Neural crest cell (in vitro differentiated cells): ENCODE data around the gene PRSS1. TPM values are rescaled to one million over a fixed set of nuclear protein-coding genes. Genes with fewer than 3 reads are reported as not detected.

Source experiments
- DNase-seq: peaks from one replicate; pipeline ENCODE4 v3.0.0; 2021; ENCODE audit warnings: low read depth, mixed read lengths, low spot score
- H3K27ac Mint-ChIP-seq: one replicate; pipeline ENCODE4 v1.8.0; 2021; ENCODE audit warnings: mild to moderate bottlenecking, mixed read lengths; ENCODE audit not compliant: unreplicated experiment
- H3K27me3 Mint-ChIP-seq: 2 replicates; pipeline ENCODE4 v1.8.0; 2021; ENCODE audit warnings: low read depth, mild to moderate bottlenecking, mixed read lengths
- H3K36me3 Mint-ChIP-seq: 2 replicates; pipeline ENCODE4 v1.8.0; 2021; ENCODE audit warnings: low read depth, mild to moderate bottlenecking, mixed read lengths
- H3K4me1 Mint-ChIP-seq: 2 replicates; pipeline ENCODE4 v1.8.0; 2021; ENCODE audit warnings: mixed read lengths
- H3K4me3 Mint-ChIP-seq: one replicate; pipeline ENCODE4 v1.8.0; 2021; ENCODE audit warnings: mild to moderate bottlenecking, mixed read lengths
- H3K9me3 Mint-ChIP-seq: 2 replicates; pipeline ENCODE4 v1.8.0; 2021; ENCODE audit warnings: mixed read lengths
- CTCF ChIP-seq: fragments of 200-600 bp; sonication (generic); conservative IDR thresholded peaks from 2 replicates; pipeline ENCODE4 v1.5.0; 2021; ENCODE audit warnings: antibody characterized with exemption, mild to moderate bottlenecking
- total RNA-seq: library from RNA; stranded (reverse); gene quantifications from 2 replicates; pipeline ENCODE4 v1.2.1, GENCODE V29; 2021

PRSS1 gene
- total RNA-seq, 1 donor from 2014 or later, result not detected

GRCh38 chr7:142791502-142791901 is 42.2 kb downstream of the PRSS1 start:
- no peak for TF ChIP-seq CTCF
- Mint-ChIP-seq H3K36me3 (no peaks in the 10 kb centered on the region), H3K9me3 (no peaks in the 10 kb centered on the region), H3K4me1 (no peaks in the 10 kb centered on the region), H3K27ac (no peak overlapping the region), H3K27me3 (peaks cover 69% of the 10 kb centered on the region), H3K4me3 (no peak overlapping the region)
- no peak for DNase-seq

GRCh38 chr7:142792129-142792528 is 42.9 kb downstream of the PRSS1 start:
- H3K4me3 Mint-ChIP-seq, result no peak overlapping the region
- no peaks in the 10 kb centered on the region for H3K4me1 Mint-ChIP-seq
- peaks cover 75% of the 10 kb centered on the region for H3K27me3 Mint-ChIP-seq
- no peak for TF ChIP-seq CTCF
- H3K9me3 Mint-ChIP-seq, result no peaks in the 10 kb centered on the region
- H3K36me3 Mint-ChIP-seq, result no peaks in the 10 kb centered on the region
- H3K27ac Mint-ChIP-seq, result no peak overlapping the region
- no peak for DNase-seq

DNA sequence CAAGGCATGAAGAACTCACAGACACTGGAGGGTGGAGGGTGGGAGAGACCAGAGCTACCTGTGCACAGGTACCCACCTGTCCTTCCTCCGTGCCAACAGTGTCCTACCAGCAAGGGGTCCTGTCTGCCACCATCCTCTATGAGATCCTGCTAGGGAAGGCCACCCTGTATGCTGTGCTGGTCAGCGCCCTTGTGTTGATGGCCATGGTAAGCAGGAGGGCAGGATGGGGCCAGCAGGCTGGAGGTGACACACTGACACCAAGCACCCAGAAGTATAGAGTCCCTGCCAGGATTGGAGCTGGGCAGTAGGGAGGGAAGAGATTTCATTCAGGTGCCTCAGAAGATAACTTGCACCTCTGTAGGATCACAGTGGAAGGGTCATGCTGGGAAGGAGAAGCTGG is 43.3 kb downstream of the PRSS1 start:
- Mint-ChIP-seq H3K4me3 (no peak overlapping the region), H3K4me1 (peaks cover 2% of the 10 kb centered on the region), H3K27ac (no peak overlapping the region), H3K27me3 (peaks cover 80% of the 10 kb centered on the region), H3K9me3 (no peaks in the 10 kb centered on the region), H3K36me3 (no peaks in the 10 kb centered on the region)
- DNase-seq, result no peak
- TF ChIP-seq CTCF, result no peak

- Mint-ChIP-seq H3K9me3 (no peaks in the 10 kb centered on the region), H3K27ac (no peak overlapping the region), H3K4me3 (no peak overlapping the region), H3K4me1 (peaks cover 8% of the 10 kb centered on the region), H3K27me3 (peaks cover 82% of the 10 kb centered on the region), H3K36me3 (no peaks in the 10 kb centered on the region)
- no peak for DNase-seq
- no peak for TF ChIP-seq CTCF
Measured at GRCh38 chr7:142793156-142793555, 43.9 kb downstream of the PRSS1 start.

DNA sequence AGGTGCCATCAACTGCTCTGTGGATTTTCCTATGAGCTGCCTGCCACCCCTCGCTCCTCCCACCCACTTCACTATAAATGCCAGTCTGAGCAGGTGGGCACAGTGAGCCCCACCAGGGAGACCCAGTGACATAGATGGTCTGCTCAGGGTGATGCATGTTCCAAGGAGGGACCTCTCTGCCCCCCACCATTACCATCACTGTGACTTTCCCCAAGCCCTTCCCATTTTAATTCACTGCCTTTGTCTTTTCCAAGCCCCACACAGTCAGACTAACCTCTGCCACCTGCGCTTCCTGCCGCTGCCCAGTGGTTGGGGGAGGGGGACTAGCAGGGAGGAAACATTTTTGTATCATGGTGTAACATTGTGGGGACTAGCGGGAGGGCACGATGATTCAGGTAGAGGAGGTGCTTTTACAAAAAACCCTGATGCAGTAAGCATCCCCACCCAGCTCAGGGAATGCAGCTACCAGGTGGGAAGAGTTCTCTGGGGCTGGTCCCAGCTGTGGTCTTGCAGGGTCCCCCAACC is 46.1 kb downstream of the PRSS1 start:
- Mint-ChIP-seq H3K4me1 (peaks cover 8% of the 10 kb centered on the region), H3K36me3 (no peaks in the 10 kb centered on the region), H3K27me3 (peaks cover 89% of the 10 kb centered on the region), H3K4me3 (no peak overlapping the region), H3K27ac (no peak overlapping the region), H3K9me3 (no peaks in the 10 kb centered on the region)
- DNase-seq, result no peak
- no peak for TF ChIP-seq CTCF
